Neutrophil (primary cell): ENCODE measurements around the gene ADAM29.

Experiments used
- H3K27ac ChIP-seq: fragments of 200-600 bp; sonication (generic); 2 replicates; pipeline ENCODE4 v1.5.1; 2016; ENCODE audit warnings: mild to moderate bottlenecking, moderate library complexity
- H3K27me3 ChIP-seq: fragments of 200-600 bp; sonication (generic); 2 replicates; pipeline ENCODE4 v1.6.0; 2016; ENCODE audit warnings: mild to moderate bottlenecking
- H3K36me3 ChIP-seq: fragments of 200-600 bp; sonication (generic); 2 replicates; pipeline ENCODE4 v1.5.1; 2017
- H3K4me1 ChIP-seq, 2 experiments: fragments of 200-600 bp in 1 of 2; sonication (generic) in 1 of 2; 1 replicate in 1 of 2; 2 replicates in 1 of 2; pipeline versions ENCODE4 v1.5.1 to v1.6.1; 2013 to 2016; ENCODE audit warnings: low read depth in 1 of 2, low read length in 1 of 2, mild to moderate bottlenecking in 1 of 2, moderate library complexity in 1 of 2; ENCODE audit not compliant: control insufficient read depth in 1 of 2, insufficient read depth in 1 of 2
- H3K4me3 ChIP-seq, 2 experiments: fragments of 200-600 bp in 1 of 2; sonication (generic) in 1 of 2; 1 replicate in 1 of 2; 2 replicates in 1 of 2; pipeline ENCODE4 v1.5.1; 2013 to 2016; ENCODE audit warnings: low read depth in 1 of 2, low read length in 1 of 2, mild to moderate bottlenecking in 1 of 2, moderate library complexity in 1 of 2
- H3K9me3 ChIP-seq: fragments of 200-600 bp; sonication (generic); 2 replicates; pipeline ENCODE4 v1.5.1; 2016
- TF ChIP-seq, protein P1 (sequence below): fragments of 200-600 bp; sonication (generic); IDR thresholded peaks from 2 replicates; pipeline ENCODE4 v1.5.1; 2016; ENCODE audit warnings: antibody characterized with exemption

ADAM29 gene

DNA sequence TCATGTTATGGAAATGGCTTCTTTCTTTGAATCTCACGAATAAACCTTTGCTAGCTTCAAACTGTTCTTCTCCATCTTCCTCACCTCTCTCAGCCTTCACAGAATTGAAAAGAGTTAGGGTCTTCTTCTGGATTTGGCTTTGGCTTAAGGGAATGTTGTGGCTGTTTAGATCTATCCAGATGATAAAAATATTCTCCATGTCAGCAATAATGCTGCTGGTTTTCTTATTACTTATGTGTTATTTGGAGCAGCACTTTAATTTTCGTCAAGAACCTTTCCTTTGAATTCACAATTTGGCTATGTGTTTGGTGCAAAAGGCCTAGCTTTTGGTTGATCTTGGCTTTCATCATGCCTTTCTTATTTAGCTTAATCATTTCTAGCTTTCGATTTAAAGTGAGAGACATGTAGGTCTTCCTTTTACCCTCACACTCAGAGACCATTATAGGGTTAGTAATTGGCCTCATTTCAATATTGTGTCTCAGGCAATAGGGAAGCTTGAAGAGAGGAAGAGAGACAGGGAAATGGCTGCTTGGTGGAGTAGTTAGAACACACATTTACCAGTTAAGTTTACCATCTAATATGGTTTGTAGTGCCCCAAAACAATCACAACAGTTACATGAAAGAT, 5.1 kb upstream of the ADAM29 start:
- Histone ChIP-seq H3K4me3 (no peak overlapping the region), H3K27me3 (no peaks in the 10 kb centered on the region), H3K4me1 (no peaks in the 10 kb centered on the region), H3K9me3 (no peaks in the 10 kb centered on the region), H3K27ac (no peak overlapping the region), H3K36me3 (no peaks in the 10 kb centered on the region)
- TF ChIP-seq, protein P1, sequence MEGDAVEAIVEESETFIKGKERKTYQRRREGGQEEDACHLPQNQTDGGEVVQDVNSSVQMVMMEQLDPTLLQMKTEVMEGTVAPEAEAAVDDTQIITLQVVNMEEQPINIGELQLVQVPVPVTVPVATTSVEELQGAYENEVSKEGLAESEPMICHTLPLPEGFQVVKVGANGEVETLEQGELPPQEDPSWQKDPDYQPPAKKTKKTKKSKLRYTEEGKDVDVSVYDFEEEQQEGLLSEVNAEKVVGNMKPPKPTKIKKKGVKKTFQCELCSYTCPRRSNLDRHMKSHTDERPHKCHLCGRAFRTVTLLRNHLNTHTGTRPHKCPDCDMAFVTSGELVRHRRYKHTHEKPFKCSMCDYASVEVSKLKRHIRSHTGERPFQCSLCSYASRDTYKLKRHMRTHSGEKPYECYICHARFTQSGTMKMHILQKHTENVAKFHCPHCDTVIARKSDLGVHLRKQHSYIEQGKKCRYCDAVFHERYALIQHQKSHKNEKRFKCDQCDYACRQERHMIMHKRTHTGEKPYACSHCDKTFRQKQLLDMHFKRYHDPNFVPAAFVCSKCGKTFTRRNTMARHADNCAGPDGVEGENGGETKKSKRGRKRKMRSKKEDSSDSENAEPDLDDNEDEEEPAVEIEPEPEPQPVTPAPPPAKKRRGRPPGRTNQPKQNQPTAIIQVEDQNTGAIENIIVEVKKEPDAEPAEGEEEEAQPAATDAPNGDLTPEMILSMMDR = no peak

GRCh38 chr4:174919886-174920423, 1.8 kb downstream of the ADAM29 start:
- no peaks in the 10 kb centered on the region for H3K27me3 ChIP-seq
- TF ChIP-seq, protein P1 = no peak

DNA sequence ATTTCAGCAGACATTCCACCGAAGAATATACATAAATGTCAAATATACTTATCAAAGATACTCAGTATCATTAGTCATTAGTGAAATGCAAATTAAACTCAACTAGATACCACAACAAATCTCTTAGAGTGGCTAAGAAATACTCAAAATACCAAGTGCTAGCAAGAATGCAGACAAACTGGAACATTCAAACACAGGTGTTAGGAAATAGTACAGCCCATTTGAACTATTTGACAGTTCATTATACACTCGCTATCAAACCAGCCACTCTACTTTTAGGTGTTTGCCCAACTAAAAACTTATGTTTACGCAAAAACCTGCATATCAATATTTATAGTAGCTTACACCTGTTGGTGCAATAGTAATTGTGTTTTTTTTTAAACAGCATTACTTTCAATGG, 8.8 kb downstream of the ADAM29 start:
- Histone ChIP-seq H3K36me3 (no peaks in the 10 kb centered on the region), H3K27me3 (no peaks in the 10 kb centered on the region), H3K4me3 (no peak overlapping the region), H3K9me3 (no peaks in the 10 kb centered on the region), H3K27ac (no peak overlapping the region), H3K4me1 (no peaks in the 10 kb centered on the region)
- TF ChIP-seq, protein P1 = no peak

More at GRCh38 chr4:174919886-174920423, 1.8 kb downstream of the ADAM29 start:
- Histone ChIP-seq H3K36me3 (no peaks in the 10 kb centered on the region), H3K4me1 (no peaks in the 10 kb centered on the region), H3K4me3 (no peak overlapping the region), H3K9me3 (no peaks in the 10 kb centered on the region), H3K27ac (no peak overlapping the region)

- H3K9me3 ChIP-seq = no peaks in the 10 kb centered on the region
- TF ChIP-seq, protein P1 = no peak
- H3K36me3 ChIP-seq = no peaks in the 10 kb centered on the region
- no peaks in the 10 kb centered on the region for H3K27me3 ChIP-seq
- H3K4me1 ChIP-seq = no peaks in the 10 kb centered on the region
- no peak overlapping the region for H3K27ac ChIP-seq
- H3K4me3 ChIP-seq = no peak overlapping the region
Measured at GRCh38 chr4:174928174-174928573, 10.0 kb downstream of the ADAM29 start.

DNA sequence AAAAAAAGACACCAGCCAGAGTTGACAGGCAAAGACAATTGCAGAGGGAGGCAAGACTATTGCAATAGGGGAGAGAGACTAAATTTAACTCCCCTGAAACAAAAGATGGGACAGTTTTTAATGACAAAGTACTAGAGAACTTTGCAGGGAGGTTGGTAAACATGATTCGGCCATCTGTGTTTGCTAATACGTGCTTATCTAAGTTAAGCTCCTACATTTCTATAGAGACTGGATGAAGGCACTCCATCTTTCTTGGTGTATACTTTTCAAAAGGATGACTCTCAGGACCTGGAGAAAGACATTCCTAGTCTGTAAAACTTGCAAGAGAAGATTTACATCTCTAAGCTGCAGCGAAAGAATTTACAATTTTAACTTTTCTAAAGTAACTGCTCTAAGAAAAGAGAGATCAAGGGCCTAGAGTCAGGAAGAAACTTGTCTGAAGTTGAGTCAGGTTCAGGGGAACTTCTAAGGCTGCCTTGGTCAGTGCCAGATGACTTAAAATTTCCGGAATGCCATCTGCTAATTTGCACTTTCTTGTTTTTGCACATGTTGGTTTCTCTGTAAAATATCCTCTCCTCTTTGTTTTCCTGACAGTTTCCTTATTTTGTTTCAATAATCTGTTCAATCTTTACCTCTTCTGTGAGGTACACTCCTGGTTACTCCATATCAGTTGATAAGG, 10.6 kb downstream of the ADAM29 start:
- Histone ChIP-seq H3K9me3 (no peaks in the 10 kb centered on the region), H3K4me3 (no peak overlapping the region), H3K4me1 (no peaks in the 10 kb centered on the region), H3K27ac (no peak overlapping the region), H3K27me3 (no peaks in the 10 kb centered on the region), H3K36me3 (no peaks in the 10 kb centered on the region)
- TF ChIP-seq, protein P1 = no peak
